ENCODE data around the gene RALGDS.
A peak's percentile ranks its signal among the peaks of the same experiment; 100 is the strongest.

RALGDS gene

GRCh38 chr9:133054194-133054890 lies 66.7 kb downstream of the RALGDS start:
- no peak overlapping the region; the same call in 1 of the 2 replicates for H3K4me3 ChIP-seq (ENCODE audit: low read length)
- no peak for DNase-seq (ENCODE audit: low read depth)
- TF ChIP-seq CTCF (conservative IDR thresholded peaks at IDR 0.05; ENCODE audit: low read length), result no peak

GRCh38 chr9:133051966-133052539 lies 69.0 kb downstream of the RALGDS start:
- no peak for DNase-seq (ENCODE audit: low read depth)
- H3K4me3 ChIP-seq (ENCODE audit: low read length), result no peak overlapping the region
- no peak for TF ChIP-seq CTCF (conservative IDR thresholded peaks at IDR 0.05; ENCODE audit: low read length)

- TF ChIP-seq CTCF (conservative IDR thresholded peaks at IDR 0.05; ENCODE audit: low read length), result no peak
- H3K4me3 ChIP-seq (ENCODE audit: low read length), result no peak overlapping the region
- no peak for DNase-seq (ENCODE audit: low read depth)
These were observed 69.6 kb downstream of the RALGDS start for GRCh38 chr9:133051281-133051900.

GRCh38 chr9:133050781-133051180 lies 70.3 kb downstream of the RALGDS start:
- TF ChIP-seq CTCF (conservative IDR thresholded peaks at IDR 0.05; ENCODE audit: low read length), result no peak
- no peak for DNase-seq (ENCODE audit: low read depth)

GRCh38 chr9:133050142-133050541 lies 70.9 kb downstream of the RALGDS start:
- H3K4me3 ChIP-seq (ENCODE audit: low read length), result no peak overlapping the region
- DNase-seq (ENCODE audit: low read depth), result peak; percentile 40
- TF ChIP-seq CTCF (conservative IDR thresholded peaks at IDR 0.05; ENCODE audit: low read length), result no peak

More at GRCh38 chr9:133050781-133051180, 70.3 kb downstream of the RALGDS start:
- no peak overlapping the region for H3K4me3 ChIP-seq (ENCODE audit: low read length)

- no peak overlapping the region for H3K4me3 ChIP-seq (ENCODE audit: low read length)
- DNase-seq (ENCODE audit: low read depth), result no peak
- no peak for TF ChIP-seq CTCF (conservative IDR thresholded peaks at IDR 0.05; ENCODE audit: low read length)
These were observed 72.0 kb downstream of the RALGDS start for GRCh38 chr9:133049043-133049442.

- H3K4me3 ChIP-seq (ENCODE audit: low read length), result no peak overlapping the region
- TF ChIP-seq CTCF (conservative IDR thresholded peaks at IDR 0.05; ENCODE audit: low read length), result peak; percentile 60
- DNase-seq (ENCODE audit: low read depth), result peak; percentile 48
These were observed 72.4 kb downstream of the RALGDS start for GRCh38 chr9:133048595-133048994.

All from AG10803 (cell line).